ENCODE measurements around the gene SP5. TPM values are rescaled to one million over a fixed set of nuclear protein-coding genes. Genes with fewer than 3 reads are reported as not detected.
A peak's percentile ranks its signal among the peaks of the same experiment; 100 is the strongest.
"Not testable (repeated sequence)": the region's sequence is repeated elsewhere in the genome, so short reads cannot be mapped to it uniquely, and the experiment has no call there.

Gene SP5
- total RNA-seq, 2 donors from 2014 or later, result 0.78 TPM; not detected in 1

GRCh38 chr2:170733798-170734600 lies 18.9 kb downstream of the SP5 start:
- H3K9me3 ChIP-seq, result no peaks in the 10 kb centered on the region
- H3K4me3 ChIP-seq, result no peak overlapping the region
- no peaks in the 10 kb centered on the region for H3K27me3 ChIP-seq
- no peaks in the 10 kb centered on the region for H3K36me3 ChIP-seq (replicated peaks in 1 of 2; ENCODE audit: insufficient read depth in 1 of 2, low read depth in 2 of 2)
- no peak overlapping the region for H3K27ac ChIP-seq
- intact Hi-C loops (cut with DNase I), result no loop called here
- WGBS, 2 donors, result 42 to 100% methylated on average over 1 of the region's 1 CpG
- TF ChIP-seq POLR2A (IDR thresholded peaks at IDR 0.05), result no peak
- no peak for TF ChIP-seq CTCF (IDR thresholded peaks at IDR 0.05)
- DNase-seq (no peak), ATAC-seq (no peak)
- no peaks in the 10 kb centered on the region for H3K4me1 ChIP-seq

- DNase-seq; H3K27ac ChIP-seq; H3K27me3 ChIP-seq; H3K9me3 ChIP-seq; H3K36me3 ChIP-seq (replicated peaks in 1 of 2; ENCODE audit: insufficient read depth in 1 of 2, low read depth in 2 of 2); H3K4me3 ChIP-seq; intact Hi-C loops (cut with DNase I); ATAC-seq; H3K4me1 ChIP-seq: not testable (repeated sequence)
- WGBS, 2 donors, result 68 to 82% methylated on average over 2 of the region's 2 CpGs
These were observed 19.5 kb downstream of the SP5 start for GRCh38 chr2:170734601-170735000.

GRCh38 chr2:170736628-170737027 lies 21.5 kb downstream of the SP5 start:
- Histone ChIP-seq H3K9me3 (no peaks in the 10 kb centered on the region), H3K27me3 (no peaks in the 10 kb centered on the region), H3K4me1 (no peaks in the 10 kb centered on the region), H3K36me3 (replicated peaks in 1 of 2; ENCODE audit: insufficient read depth in 1 of 2, low read depth in 2 of 2) (no peaks in the 10 kb centered on the region), H3K27ac (no peak overlapping the region), H3K4me3 (no peak overlapping the region)
- DNase-seq, result no peak
- ATAC-seq, result no peak
- no peak for TF ChIP-seq POLR2A (IDR thresholded peaks at IDR 0.05)
- peak in 3 of 7 experiments; percentile 5 to 34 (median 15) for TF ChIP-seq CTCF (IDR thresholded peaks at IDR 0.05)
- intact Hi-C loops (cut with DNase I), result no loop called here
- 25 to 40% methylated on average over 1 of the region's 1 CpG for WGBS, 2 donors

- DNase-seq (no peak), ATAC-seq (no peak)
- Histone ChIP-seq H3K9me3 (no peaks in the 10 kb centered on the region), H3K27me3 (no peaks in the 10 kb centered on the region), H3K36me3 (replicated peaks in 1 of 2; ENCODE audit: insufficient read depth in 1 of 2, low read depth in 2 of 2) (no peaks in the 10 kb centered on the region), H3K27ac (no peak overlapping the region), H3K4me3 (no peak overlapping the region), H3K4me1 (no peaks in the 10 kb centered on the region)
- WGBS, 2 donors, result 93 to 100% methylated on average over 2 of the region's 2 CpGs
- intact Hi-C loops (cut with DNase I), result no loop called here
- TF ChIP-seq POLR2A (IDR thresholded peaks at IDR 0.05), result no peak
- no peak for TF ChIP-seq CTCF (IDR thresholded peaks at IDR 0.05)
These were observed 22.3 kb downstream of the SP5 start for GRCh38 chr2:170737406-170737805.

- DNase-seq (no peak), ATAC-seq (no peak)
- TF ChIP-seq CTCF (IDR thresholded peaks at IDR 0.05) (no peak), POLR2A (IDR thresholded peaks at IDR 0.05) (no peak)
- Histone ChIP-seq H3K27ac (no peak overlapping the region), H3K4me1 (no peaks in the 10 kb centered on the region), H3K36me3 (replicated peaks in 1 of 2; ENCODE audit: insufficient read depth in 1 of 2, low read depth in 2 of 2) (no peaks in the 10 kb centered on the region), H3K4me3 (no peak overlapping the region), H3K9me3 (no peaks in the 10 kb centered on the region), H3K27me3 (no peaks in the 10 kb centered on the region)
- intact Hi-C loops (cut with DNase I), result no loop called here
- 86 to 90% methylated on average over 4 of the region's 4 CpGs for WGBS, 2 donors
These were observed 22.7 kb downstream of the SP5 start for GRCh38 chr2:170737821-170738220.

All from body of pancreas (tissue), 4 donors.